GM19238 (cell line): ENCODE data around the gene DDB1.
A peak's percentile ranks its signal among the peaks of the same experiment; 100 is the strongest.

Experiments used
- DNase-seq: peaks from one replicate; pipeline ENCODE4 v3.0.0; 2011; ENCODE audit warnings: low spot score; ENCODE audit not compliant: insufficient read length

The DDB1 gene

DNA sequence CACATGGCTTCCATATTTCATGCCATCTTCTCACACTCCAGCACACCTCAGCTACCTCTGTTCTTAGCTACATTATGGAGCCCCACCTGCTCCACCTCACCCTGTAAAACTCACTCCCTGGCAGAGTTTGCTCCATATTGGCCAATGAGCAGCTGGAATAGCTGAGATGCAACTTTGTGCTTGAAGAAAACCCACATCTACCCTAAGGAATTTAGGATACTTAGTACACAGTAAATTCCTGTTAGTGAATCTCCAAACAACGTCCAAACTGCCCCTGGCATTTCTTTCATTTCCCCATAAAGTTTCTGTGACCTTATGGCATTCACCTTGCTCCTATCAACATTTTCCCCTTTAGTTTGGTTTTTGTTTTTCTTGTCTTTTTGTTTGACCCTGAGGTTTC is 35.6 kb downstream of the DDB1 start:
- no peak for DNase-seq

GRCh38 chr11:61295596-61295926 is 37.3 kb downstream of the DDB1 start:
- no peak for DNase-seq

GRCh38 chr11:61294717-61295595 is 37.9 kb downstream of the DDB1 start, which contains the start of gene VWCE:
Gene VWCE (minus strand): TSS chr11:61295316. CDS start chr11:61295037, 279 bp downstream.
- peak; percentile 86 for DNase-seq

GRCh38 chr11:61293867-61294716 is 38.8 kb downstream of the DDB1 start:
- DNase-seq = peak; percentile 50

DNA sequence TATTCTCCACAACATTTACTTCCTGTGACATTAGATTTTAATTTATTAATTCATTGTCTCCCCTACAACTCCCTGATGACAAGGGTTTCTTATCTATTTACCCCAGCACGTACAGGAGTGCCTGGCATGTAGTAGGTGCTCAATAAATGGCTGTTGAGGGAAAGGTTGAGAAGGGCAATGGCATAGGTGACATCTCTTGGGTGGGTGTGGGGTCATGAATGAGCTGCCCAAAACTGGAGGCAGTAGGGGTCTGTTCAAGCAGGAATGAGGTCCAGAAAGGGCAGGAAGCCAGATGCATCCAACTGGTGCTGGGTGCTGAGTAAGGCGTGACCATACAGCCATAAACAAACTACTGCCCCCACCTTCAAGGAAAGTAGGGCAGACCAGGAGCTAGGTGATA is 40.5 kb downstream of the DDB1 start:
- DNase-seq = no peak

DNA sequence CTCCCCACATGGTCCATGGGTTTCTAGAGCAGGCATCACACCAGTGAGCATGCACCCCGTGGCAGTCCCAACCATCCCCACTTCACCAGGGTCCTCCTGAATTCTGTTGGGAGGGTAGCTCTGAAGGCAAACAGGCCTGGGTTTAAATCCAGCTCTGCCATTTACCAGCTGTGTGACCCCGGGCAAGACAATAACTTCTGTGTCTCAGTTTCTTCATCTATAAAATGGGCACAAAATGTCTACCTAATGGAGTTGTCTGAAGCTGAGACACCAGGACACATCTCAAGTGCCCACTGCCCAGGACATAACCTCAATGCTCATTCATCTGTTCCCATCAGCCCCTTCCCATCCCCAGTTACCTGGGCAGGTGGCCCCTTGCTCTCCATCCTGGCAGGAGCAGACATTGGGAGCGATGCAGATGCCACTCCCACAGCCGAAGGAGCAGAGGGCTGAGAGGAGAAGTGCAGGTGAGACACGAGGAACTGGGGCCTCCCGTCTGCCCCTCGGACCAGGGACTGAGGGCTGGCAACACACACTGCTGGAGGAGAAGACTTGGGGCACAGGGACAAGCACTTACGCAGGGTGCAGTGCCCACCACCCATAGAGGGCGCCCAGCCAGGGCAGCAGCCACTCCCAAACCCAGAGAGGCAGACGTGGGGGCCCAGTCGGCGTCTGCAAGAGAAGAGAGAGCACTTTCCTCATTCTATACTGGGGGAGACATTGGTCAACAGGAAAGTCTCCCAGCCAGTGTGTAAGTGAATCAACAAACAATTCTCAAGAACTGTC is 41.8 kb downstream of the DDB1 start:
- DNase-seq = no peak

- no peak for DNase-seq
These were observed 45.4 kb downstream of the DDB1 start for GRCh38 chr11:61287338-61287977.

DNA sequence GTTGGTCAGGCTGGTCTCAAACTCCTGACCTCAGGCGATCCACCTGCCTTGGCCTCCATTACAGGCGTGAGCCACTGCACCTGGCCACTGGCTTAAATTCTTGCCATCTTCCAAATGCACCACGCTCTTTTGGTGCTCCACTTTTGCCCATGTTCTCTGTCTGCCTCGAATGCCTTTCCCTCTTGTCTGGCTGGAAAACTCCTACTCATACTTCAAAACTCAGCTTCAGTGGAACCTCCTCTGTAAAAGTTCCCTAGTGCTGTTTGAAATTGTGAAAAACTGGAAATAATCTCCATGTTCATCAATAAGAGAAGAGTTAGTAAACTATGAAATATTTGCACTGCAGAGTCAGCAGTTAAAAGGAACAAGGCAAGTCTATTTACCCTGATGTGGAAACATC is 49.3 kb downstream of the DDB1 start:
- DNase-seq = no peak

DNA sequence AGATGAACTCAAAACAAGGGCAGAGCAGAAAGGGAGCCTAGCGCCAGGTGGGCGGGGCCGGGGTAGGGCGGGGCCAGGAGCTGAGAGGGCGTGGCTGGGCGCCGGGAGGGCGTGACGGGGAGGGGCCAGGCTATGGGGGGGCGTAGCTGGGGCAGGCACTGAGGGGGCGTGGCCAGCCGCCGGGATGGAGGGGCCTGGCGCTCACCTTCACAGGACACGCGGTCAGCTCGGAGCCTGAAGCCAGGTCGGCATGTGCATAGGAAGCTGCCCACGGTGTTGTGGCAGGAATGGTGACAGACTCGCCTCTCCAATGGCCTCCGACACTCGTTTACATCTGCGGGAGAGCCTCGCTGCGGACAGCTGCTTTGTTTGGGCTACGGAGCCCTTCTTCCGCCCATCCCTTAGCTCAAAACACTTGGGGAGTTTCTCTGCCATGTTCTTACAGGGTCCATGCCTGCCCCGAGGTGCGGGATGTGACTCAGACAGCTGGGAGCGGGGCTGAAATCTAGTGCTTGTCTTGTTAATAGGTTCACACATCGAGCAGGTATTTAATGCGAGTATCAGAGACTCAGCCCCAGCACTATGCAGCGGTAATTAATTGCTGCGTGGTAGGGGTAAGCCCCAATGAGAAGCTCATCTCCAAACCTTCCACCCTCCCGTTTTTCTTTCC is 51.2 kb downstream of the DDB1 start:
- no peak for DNase-seq

- no peak for DNase-seq
These were observed 51.9 kb downstream of the DDB1 start for GRCh38 chr11:61280883-61281580.

DNA sequence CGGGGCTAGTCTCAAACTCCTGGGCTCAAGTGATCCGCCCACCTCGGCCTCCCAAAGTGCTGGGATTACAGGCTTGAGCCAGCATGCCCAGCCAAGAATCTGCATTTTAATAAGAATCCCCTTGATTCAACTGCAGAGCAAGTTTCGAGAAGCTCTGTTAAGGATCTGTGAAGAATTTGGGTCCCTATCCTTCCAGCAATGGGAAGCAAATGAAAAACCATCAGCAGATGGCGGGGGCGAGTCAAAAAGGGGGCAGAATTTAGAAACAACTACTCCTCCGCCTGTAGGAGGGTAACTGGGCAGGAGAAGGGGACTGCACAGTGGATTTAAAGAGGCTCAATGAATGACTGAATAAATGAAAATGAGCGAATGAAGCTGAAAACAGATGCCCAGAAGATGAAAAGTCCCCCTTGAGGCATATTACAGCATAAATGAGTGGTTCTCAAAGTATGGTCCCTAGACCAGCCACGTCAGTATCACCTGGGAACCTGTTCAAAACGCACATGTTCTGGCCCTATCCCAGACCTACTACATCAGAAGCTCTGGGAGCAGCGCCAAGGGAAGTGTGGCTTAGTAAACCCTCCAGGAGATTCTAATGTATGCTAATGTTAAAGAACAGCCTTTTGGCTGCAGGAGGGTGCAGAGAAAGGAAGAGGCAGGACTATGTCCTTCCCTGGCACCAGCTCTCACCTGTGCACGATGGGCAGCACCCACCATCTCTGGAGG is 52.8 kb downstream of the DDB1 start:
- no peak for DNase-seq

GRCh38 chr11:61278001-61278470 is 54.9 kb downstream of the DDB1 start:
- no peak for DNase-seq

GRCh38 chr11:61277186-61278000 is 55.5 kb downstream of the DDB1 start:
- DNase-seq = no peak

DNA sequence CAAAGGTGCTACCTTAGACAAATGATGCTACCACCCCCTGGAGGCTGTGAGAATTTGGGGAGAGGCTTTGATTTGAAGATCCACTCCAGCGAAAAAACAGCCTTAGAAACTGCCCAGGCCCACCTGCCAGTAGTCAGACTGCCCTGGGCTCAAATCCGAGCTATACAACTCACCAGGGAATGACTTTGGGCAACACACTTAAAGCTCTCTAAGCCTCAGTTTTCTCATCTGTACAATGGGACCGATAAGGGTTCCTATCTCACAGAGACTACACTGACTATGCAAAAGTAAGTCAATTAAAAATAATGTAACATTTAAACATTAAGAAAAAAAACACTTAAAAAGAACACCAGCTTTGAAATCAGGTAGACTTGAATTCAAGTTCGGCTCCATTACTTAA is 57.7 kb downstream of the DDB1 start:
- no peak for DNase-seq

- DNase-seq = no peak
These were observed 58.8 kb downstream of the DDB1 start for GRCh38 chr11:61274084-61274483.

DNA sequence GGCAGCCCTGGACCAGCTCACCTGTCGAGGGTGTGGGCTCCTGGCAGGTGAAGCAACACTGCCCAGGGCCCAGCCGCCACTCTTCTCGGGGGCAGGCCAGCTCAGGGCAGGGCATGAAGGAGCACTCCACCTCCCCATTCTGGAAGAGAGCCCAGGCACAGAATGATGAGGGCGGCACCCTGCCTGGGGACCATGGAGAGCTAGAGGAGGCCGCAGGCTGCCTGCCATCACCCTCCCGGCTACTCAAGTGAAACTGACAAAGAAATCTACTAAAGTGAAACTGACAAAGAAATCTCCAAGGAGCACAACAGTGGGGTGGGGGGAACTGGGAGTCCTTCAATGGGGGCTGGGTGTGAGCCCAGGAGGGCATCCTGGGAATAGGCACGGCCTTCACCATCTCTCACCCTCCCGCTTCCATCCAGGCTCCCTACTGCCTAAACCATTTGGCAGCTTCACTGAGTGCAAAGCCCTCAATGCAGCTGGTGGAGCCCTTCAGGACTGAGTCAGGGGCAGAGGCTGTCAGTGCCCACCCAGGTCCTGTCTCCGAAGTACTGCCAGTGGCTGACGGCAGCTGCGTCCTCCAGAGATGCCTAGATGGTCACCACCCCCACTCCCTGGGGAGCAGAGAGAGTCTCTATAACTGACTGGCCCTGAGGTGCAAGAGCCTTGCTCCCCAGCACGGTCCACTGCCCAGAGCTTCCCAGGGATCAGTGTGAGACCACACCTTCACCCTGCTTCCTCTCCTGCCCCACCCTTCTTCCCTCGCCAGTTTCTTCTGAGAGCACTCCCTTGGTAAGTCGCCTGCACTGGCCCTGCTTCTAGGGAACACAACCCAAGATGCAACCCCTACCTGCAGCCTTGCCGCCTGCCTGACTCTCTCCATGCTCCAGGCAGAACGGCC is 59.5 kb downstream of the DDB1 start:
- DNase-seq = no peak

DNA sequence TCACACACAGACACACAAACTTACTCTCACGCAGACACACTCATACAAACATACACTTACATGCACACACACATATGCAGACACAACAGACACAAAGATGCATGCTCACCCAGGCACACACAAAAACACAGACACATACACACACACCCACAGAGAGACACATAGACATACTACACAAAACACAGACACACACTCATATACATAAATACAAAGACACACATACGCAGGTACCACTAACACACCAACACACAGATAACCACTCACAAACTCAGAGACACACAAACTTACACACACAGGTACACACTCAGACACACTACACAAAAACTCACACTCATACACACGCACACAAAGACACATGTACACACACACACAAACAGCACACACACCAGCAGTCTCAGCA is 60.2 kb downstream of the DDB1 start:
- DNase-seq = no peak
